Prostate gland (tissue), 2 donors: ENCODE results near the gene SMC1A.

ENCODE experiments used
- CTCF ChIP-seq, 4 experiments: fragments of 200-600 bp in 2 of 4; fragments of 450-650 bp in 2 of 4; sonication (generic) in 2 of 4; IDR thresholded peaks; 1 replicate in 3 of 4; 2 replicates in 1 of 4; pipeline ENCODE4 v1.5.1; 2016 to 2019; ENCODE audit warnings: antibody characterized with exemption in 4 of 4, mild to moderate bottlenecking in 2 of 4, moderate library complexity in 2 of 4
- POLR2A ChIP-seq: fragments of 450-650 bp; IDR thresholded peaks from one replicate; pipeline ENCODE4 v1.6.1; 2016; ENCODE audit warnings: antibody characterized with exemption, mild to moderate bottlenecking
- POLR2AphosphoS5 ChIP-seq: sonication (generic); formaldehyde crosslinking; IDR thresholded peaks from one replicate; pipeline ENCODE4 v1.6.1; 2017; ENCODE audit warnings: antibody characterized with exemption

GRCh38 chrX:53421125-53421524 is 1.3 kb downstream of the SMC1A start:
- no peak for TF ChIP-seq CTCF (IDR thresholded peaks at IDR 0.05)
- no peak for TF ChIP-seq POLR2A
- TF ChIP-seq POLR2AphosphoS5: no peak
